Hepatocyte (in vitro differentiated cells): ENCODE measurements around the gene TENM4.

Experiments
- CTCF ChIP-seq: fragments of 200-600 bp; sonication (generic); IDR thresholded peaks from 2 replicates; pipeline ENCODE4 v1.5.1; 2016; ENCODE audit warnings: antibody characterized with exemption, mild to moderate bottlenecking; ENCODE audit not compliant: poor library complexity
- EZH2 ChIP-seq: fragments of 200-600 bp; sonication (generic); IDR thresholded peaks from 2 replicates; pipeline ENCODE4 v1.6.1; 2016; ENCODE audit warnings: antibody characterized with exemption, mild to moderate bottlenecking, borderline replicate concordance
- EZH2phosphoT487 ChIP-seq: fragments of 200-600 bp; sonication (generic); IDR thresholded peaks from one replicate; pipeline ENCODE4 v1.6.1; 2018; ENCODE audit warnings: antibody characterized with exemption, mild to moderate bottlenecking, low read depth, moderate library complexity; ENCODE audit not compliant: unreplicated experiment, severe bottlenecking

DNA sequence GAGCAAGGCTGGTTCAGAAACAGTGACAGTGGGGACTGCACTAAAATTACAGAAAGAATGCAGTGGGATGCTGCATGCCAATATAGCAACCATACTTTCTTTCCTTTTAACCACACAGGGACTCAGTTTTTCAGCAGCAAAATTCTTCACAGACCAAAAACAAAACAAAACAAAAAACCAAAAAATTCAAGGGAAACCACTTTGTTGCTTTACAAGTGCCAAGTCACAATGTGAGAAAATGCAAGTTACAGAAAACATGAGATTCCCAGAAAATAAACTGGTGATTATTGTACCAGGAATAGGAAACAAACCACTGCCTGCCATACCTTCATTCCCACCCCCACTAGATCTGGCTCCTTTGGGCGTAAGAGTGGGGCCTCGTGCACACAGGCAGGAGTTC lies 52.6 kb downstream of the TENM4 start:
- TF ChIP-seq CTCF (no peak), EZH2 (no peak), EZH2phosphoT487 (no peak)
